ENCODE measurements around the gene ZDHHC13. TPM values are rescaled to one million over a fixed set of nuclear protein-coding genes. Genes with fewer than 3 reads are reported as not detected.

Gene ZDHHC13
- total and polyA plus RNA-seq, 3 donors from 2014 or later = 16.3 to 32.6 (median 17.2) TPM

GRCh38 chr11:19185036-19185435, 68.1 kb downstream of the ZDHHC13 start:
- DNase-seq = no peak
- WGBS, 2 donors = 76 to 81% methylated on average over 2 of the region's 2 CpGs
- Histone ChIP-seq H3K4me3 (no peak overlapping the region), H3K9me3 (no peaks in the 10 kb centered on the region), H3K27ac (no peak overlapping the region), H3K4me1 (no peaks in the 10 kb centered on the region), H3K36me3 (ENCODE audit: low read depth, missing control alignments) (no peaks in the 10 kb centered on the region), H3K27me3 (no peaks in the 10 kb centered on the region)
- intact Hi-C loops (cut with DNase I; ENCODE audit: low total_unique reads) = no loop called here
- no peak for TF ChIP-seq POLR2A (IDR thresholded peaks at IDR 0.05)
- no peak for TF ChIP-seq CTCF (IDR thresholded peaks at IDR 0.05)

- Histone ChIP-seq H3K4me1 (no peaks in the 10 kb centered on the region), H3K9me3 (no peaks in the 10 kb centered on the region), H3K4me3 (no peak overlapping the region), H3K27ac (no peak overlapping the region), H3K36me3 (ENCODE audit: low read depth, missing control alignments) (no peaks in the 10 kb centered on the region), H3K27me3 (no peaks in the 10 kb centered on the region)
- 70 to 76% methylated on average over 6 of the region's 6 CpGs for WGBS, 2 donors
- TF ChIP-seq CTCF (IDR thresholded peaks at IDR 0.05) = no peak
- no peak for TF ChIP-seq POLR2A (IDR thresholded peaks at IDR 0.05)
- no peak for DNase-seq
- intact Hi-C loops (cut with DNase I; ENCODE audit: low total_unique reads) = no loop called here
Observed at GRCh38 chr11:19185516-19186052, 68.6 kb downstream of the ZDHHC13 start.

GRCh38 chr11:19187114-19187832, 70.3 kb downstream of the ZDHHC13 start:
- H3K4me3 ChIP-seq = no peak overlapping the region
- H3K36me3 ChIP-seq (ENCODE audit: low read depth, missing control alignments) = no peaks in the 10 kb centered on the region
- H3K4me1 ChIP-seq = no peaks in the 10 kb centered on the region
- TF ChIP-seq POLR2A (IDR thresholded peaks at IDR 0.05) (no peak), CTCF (IDR thresholded peaks at IDR 0.05) (no peak)
- WGBS, 2 donors = 52 to 78% methylated on average over 5 of the region's 5 CpGs
- intact Hi-C loops (cut with DNase I; ENCODE audit: low total_unique reads) = no loop called here
- no peak for DNase-seq
- no peak overlapping the region for H3K27ac ChIP-seq
- no peaks in the 10 kb centered on the region for H3K9me3 ChIP-seq
- no peaks in the 10 kb centered on the region for H3K27me3 ChIP-seq

GRCh38 chr11:19187833-19188258, 70.9 kb downstream of the ZDHHC13 start:
- H3K4me1 ChIP-seq = no peaks in the 10 kb centered on the region
- H3K4me3 ChIP-seq = no peak overlapping the region
- no peaks in the 10 kb centered on the region for H3K27me3 ChIP-seq
- DNase-seq = no peak
- H3K27ac ChIP-seq = no peak overlapping the region
- no peaks in the 10 kb centered on the region for H3K36me3 ChIP-seq (ENCODE audit: low read depth, missing control alignments)
- WGBS, 2 donors = 61 to 74% methylated on average over 3 to 9 of the region's 9 CpGs
- H3K9me3 ChIP-seq = no peaks in the 10 kb centered on the region
- intact Hi-C loops (cut with DNase I; ENCODE audit: low total_unique reads) = no loop called here
- TF ChIP-seq CTCF (IDR thresholded peaks at IDR 0.05) = no peak

Measured in testis (tissue), 3 donors.